ENCODE results near the gene INTS11.

Gene INTS11

DNA sequence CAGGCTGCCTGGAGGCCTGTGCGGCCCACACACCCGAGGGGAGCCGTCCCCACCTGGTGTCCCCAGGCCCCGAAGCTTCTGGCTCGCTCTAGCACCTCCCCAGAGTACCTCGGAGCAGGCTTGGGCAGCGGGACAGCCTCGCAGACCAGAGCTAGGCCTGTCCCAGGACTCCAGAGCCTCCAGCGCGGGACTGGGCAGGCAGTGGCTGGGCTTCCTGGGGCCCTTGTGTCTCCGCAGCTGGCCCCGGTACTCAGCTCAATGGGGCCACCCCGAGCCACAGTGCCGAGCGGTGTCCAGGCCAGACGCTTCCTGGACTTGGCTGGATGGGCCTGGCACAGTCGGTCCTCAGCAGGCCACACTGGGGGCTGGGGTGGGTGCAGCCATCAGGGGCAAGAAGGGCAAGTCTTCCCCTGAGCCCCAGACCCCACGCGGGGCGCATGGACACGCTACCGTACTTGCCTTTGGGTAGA lies 39.3 kb downstream of the INTS11 start:
- no peak for DNase-seq (ENCODE audit: low read depth)

DNA sequence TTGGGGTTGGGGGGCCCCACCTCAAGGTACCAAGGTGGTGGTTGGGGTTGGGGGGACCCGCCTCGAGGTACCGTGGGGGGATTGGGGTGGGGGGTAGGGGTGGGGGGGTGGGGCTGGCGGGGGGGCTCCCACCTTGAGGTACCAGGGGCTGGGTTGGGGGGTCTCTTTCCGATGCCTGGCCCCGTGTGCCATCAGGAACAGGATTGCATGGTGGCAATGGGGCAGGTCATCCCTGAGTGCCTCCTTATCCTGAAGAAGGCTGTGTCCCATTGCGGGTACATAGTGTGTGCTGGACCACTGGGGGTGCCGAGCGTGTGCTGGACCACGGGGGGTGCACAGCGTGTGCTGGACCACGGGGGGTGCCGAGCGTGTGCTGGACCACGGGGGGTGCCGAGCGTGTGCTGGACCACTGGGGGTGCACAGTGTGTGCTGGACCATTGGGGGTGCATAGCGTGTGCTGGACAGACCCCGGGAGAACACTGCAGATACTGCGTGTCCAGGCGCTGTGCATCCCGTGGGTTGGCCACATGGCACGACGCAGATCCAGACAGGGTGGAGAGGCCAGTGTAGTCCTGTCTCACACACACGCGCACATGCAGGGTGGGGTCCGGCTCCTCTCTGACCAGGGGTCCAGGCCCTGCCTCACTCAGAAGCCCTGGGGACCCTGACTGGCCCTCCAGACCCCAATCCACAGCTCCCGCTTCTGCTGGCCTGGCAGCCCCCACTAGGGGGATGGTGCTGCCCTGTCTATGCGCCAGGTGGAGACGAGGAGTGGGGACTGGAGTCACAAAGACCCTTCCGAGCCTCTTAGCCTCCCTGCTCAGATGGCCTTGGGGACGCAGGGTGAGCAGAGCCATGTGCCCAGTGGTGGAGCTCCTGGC lies 40.0 kb downstream of the INTS11 start:
- DNase-seq (ENCODE audit: low read depth): no peak

DNA sequence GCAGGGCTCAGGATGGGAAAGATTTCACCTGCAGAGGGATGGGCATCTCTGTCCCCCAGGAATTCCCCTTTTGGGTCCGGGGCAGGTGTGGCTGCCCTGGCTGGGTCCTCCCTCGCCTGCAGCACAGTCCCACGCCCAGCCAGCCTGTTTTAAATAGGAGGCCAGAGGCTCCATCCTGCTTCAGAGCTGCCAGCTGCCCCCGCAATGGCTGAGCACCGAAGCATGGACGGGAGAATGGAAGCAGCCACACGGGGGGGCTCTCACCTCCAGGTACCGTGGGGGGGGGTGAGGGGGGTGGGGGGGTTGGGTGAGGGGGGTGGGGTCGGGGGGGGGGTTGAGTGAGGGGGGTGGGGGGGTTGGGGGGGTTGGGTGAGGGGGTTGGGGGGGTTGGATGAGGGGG lies 40.6 kb downstream of the INTS11 start:
- DNase-seq (ENCODE audit: low read depth): no peak

DNA sequence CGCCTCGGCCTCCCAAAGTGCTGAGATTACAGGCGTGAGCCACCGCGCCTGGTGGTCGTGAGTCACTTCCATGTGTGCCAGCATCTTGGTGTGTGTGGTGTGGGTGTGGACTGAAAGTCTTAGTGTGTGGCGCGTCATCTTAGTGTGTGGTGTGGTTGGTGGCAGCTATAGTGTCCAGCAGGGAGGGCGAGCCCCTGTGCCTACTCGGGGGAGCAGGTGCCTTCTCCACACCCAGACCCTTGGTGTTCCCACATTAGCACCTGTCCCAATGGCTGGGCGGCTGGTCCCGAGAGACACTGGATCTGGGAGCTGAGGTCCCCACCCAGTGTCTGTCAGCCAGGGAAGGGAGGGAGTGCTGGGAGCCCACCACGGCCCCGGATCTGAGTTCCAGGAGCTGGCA lies 41.5 kb downstream of the INTS11 start:
- DNase-seq (ENCODE audit: low read depth): no peak

DNA sequence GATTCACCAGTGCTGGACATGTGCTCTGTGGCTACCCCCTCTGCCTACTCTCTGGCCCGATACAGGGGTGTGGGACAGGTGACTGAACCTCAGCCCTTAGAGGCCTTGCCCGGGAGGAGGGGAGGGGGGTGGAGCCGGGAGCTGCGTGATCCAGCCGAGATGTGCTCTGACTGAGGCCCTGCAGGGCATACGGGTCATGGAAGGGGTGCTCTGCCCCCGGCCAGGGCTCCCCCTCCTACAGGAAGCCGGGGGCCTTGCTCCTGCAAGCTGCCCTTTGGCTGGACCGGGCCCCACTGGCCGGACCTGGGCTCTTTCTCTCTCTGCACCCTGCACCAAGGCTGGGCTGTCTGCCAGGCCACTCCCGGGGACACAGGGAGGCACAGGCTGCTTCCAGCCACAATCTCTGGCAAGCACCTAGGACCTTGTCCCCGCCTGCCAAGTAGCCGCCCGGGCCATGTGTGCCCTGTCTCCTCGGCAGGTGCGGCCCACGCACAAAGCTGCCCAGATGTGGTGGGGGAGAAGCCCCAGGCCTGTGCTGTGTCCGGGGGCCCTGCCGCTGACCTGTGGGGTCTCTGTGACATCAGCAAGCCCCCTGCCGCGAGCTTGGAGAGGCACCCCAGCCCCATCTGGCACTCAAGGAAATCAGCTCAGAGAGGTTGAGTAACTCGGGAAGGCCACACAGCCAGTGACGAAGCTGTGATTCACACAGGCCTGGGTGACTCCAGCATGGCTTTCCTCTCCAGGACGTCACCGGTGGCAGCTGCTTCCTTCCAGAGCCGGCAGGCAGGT lies 42.7 kb downstream of the INTS11 start:
- no peak for DNase-seq (ENCODE audit: low read depth)

DNA sequence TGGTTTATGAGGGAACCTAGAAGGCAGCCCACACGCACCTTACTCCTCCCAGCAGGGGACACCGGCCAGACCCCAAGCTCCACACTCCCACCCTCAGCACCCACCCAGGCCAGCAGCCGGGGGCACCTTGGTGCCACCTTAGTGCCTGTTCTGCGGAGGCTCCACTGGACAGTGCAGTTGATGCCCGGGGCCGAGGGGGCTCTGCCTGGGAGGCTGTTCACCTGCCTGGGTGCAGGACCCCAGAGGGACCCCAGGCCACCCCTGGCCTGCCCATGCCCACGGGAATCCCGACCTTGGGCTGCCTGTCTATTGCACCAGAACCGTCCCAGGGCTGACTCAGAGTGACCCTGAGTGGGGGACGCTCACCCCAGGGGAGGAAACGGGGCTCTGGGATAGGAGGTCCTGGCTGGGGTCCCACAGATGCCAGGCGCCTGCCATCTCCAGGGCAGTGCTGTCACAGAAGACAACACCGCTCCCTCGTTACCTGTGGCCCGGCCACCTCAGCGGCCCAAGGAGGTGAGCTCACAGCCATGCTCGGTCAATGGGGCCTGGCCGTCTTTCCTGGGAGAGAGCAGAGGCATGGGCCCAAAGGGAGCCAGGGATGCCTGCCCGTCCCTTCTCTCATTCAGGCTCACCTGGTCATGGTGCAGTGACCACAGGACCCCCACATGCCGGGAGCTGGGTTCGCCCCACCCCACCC lies 43.5 kb downstream of the INTS11 start:
- no peak for DNase-seq (ENCODE audit: low read depth)

DNA sequence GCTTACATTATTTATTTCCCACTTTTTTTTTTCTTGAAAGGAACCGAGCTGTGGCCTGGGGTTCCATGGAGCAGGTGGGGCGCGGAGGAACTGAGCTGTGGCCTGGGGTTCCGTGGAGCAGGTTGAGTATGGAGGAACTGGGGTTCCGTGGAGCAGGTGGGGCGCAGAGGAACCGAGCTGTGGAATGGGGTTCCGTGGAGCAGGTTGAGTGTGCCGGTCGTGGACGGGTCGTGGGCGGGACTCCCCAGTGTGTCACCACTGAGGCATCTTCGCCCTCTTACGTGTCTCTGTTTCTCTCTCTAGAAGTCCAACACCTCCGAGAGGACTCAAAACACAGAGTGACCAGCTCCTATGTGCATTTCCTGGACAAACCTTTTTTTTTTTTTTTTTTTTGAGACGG lies 45.4 kb downstream of the INTS11 start:
- no peak for DNase-seq (ENCODE audit: low read depth)

DNA sequence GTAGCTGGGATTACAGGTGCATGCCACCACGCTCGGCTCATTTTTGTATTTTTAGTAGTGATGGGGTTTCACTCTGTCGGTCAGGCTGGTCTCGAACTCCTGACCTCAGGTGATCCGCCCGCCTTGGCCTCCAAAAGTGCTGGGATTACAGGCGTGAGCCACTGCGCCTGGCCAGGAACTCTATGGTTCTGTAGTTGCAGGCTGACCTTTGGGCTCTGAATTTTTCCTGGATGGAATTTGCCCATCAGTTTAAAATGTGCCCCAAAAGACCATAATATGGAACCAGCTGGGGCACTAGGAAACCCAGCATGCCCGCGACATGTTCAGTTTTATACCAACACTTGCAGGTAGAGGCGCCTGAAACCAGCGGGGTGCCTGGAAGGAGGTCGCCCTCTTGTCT lies 45.8 kb downstream of the INTS11 start:
- DNase-seq (ENCODE audit: low read depth): no peak

DNA sequence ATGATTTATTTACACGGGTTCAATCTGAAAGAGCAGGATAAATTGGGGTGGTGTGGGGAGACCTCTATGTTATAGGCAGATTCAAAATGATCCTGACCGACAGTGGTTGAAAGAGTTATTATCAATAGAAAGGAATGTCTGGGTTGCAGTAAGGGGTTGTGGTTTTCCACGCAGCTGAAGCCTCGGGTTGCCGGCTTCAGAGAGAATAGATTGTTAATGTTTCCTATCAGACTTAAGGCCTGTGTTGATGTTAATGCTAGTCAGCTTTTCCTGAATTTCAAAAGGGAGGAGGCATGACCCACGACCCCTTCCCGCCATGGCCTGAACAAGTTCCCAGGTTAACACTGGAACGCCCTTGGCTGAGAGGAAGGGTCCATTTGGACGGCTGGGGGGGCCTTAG lies 48.6 kb downstream of the INTS11 start:
- no peak for DNase-seq (ENCODE audit: low read depth)

DNA sequence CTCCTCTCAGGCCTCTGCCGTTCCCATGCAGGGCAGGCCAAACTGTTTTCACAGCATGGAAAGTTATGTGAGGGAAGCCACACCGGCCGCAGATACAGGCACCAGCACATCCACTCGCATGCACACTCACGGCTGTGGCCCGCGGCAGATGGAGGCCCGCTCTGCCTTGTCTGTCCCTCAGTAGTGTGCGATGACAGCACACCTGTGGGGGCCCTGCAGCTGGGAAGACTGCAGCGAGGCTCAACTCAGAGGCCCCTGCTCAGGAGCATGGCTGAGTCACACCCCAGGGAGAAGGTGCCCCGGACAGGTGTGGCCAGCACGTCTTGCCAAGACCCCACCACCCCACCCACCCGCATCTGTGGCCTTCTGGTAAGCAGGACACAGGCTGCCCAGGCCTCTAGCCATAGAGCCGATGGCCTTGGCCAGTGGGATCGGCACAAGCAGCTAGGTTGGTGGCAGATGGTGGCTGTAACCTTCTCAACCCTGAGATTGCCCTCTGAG lies 49.5 kb downstream of the INTS11 start:
- DNase-seq (ENCODE audit: low read depth): no peak

DNA sequence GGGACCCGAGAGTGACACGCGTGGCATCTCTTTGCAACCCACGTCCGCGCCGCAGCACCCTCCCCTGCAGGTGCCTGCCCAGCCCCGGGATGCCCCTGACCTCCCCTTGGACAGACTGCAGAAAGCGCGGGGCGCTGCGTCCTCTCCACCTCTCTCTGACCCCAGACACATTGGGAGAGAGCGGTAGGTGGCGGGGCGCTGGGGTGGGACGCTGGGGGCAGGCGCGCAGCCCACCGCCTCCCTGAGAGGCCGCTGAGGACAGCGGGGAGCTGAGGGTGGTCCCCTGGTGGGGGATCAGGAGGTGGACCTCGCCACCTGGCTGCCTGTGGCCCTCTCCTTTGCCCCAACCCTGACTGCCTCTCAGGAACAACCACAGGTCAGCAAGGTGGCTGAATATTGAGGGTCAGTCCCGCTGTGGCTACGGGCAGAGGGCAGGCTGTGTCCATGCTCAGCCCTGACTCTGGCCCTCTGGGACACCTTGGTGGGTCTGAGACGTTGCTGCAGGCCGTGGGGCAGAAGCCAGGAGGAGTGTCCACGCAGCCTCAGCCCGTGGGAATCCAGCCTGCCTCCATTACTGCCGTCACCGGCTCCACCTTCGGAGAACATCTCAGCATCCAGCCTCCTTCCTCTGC lies 50.0 kb downstream of the INTS11 start:
- no peak for DNase-seq (ENCODE audit: low read depth)

DNA sequence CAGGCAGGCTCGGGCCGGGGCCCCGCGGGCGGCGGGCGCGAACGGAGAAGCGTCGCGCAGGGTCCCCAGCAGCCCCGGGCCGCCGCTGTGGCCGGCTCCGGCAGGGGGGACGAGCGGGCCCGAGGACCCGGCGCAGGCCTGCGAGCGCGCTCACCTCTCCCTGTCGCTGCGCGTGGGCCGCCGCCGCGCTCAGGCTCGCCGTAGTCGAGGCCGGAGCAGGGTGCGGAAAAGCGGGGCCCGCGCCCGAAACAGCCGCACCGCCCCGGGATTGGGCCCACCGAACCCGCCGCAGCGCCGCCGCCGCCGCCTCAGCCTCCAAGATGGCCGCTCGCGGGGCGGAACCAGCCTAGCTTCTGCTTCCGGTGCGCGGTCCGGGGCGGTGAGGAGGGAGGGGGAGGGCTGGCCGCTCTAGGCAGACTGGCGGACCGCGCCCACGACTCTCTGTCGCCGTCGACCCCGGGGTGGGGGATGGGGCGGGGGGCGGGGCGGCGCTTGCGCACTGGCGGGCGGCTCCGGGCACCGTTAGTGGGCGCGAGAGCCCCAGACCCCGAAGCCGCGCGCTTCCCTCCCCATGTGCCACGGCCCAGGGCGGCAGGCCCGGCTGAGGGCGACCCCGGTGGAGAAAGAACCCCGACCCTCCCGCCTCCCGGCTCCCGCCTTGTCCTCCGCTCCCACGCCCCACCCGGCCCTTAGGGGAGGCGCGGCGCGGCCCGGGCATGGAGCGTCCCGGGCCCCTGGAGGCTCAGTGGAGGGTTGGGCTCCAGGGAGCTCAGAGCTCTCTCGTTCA lies 50.8 kb downstream of the INTS11 start, which contains the start of gene UBE2J2:
UBE2J2 (minus strand) TSS at position 343 of the 787 bp plus-strand sequence. CDS start 5,862 bp downstream, outside the sequence.
- DNase-seq (ENCODE audit: low read depth): peak; percentile 67

DNA sequence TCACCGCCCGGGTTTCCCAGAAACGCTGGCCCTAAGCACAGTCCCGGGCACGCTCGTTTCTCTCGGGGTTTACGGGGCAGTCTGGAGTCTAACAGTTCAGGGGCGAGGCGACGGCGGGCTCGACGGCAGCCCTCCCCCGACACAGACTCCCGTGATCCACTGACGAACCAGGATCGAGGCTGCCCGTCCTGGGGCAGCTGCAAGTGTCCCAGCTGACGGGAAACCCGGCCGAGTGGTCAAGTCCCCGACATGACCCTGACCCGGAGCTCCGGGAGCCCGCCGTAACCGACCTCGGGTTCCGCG lies 51.3 kb downstream of the INTS11 start:
- DNase-seq (ENCODE audit: low read depth): no peak

DNA sequence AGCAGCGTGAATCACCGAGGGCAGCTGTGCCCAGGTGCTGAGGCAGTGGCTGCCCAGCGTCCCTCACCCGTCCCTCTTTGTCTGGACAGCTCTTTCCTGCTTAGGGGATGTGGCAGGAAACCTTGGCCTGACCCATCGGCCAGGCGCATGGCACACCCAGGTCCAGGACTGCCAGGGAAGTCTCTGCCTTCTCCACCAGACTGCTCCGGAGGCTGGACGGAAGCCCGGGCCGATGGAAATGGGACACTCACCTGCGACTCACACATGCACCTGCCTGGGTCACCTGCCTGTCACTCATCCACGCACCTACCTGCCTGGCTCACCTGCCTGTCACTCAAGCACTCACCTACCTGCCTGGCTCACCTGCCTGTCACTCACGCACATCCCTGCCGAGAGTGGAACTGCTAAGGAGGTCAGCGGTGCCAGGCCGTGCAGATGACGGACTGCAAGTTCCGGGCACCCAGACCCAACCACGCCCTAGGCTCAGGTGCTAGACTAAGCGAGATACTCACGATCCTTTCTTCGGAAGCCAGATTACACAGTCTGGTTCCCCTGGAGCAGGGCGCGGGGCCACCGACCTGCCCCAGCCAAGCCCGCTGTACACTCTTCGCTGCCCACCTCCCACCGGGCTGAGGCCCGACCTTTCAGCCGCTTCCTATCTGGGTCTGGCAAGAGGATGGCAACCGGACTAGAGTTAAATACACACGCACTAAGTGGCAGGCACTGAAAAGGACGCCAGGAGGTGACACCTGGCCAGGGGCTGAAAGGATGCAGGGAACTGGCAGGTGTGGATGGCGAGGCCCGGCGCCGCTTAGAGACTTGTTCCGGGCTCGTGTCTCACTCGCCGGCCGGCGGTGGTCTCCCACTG lies 51.9 kb downstream of the INTS11 start:
- no peak for DNase-seq (ENCODE audit: low read depth)

DNA sequence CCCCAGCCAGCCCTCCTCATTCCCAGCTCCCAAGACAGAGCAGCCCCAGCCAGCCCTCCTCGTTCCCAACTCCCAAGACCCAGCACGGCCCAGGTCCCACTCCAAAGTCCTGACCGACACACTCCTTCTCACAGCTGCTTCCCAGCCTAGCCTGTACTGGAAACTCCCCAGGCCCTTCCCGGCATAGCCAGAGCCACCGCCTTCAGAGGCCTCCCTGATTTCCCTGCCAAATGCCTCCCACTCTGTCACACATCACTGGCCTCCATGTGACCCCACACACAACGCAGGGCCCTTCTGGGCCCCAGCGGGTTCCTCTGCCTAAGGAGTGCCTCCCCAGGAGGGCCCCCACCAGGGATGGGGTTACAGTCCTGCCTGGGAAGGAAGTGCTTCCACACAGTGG lies 53.6 kb downstream of the INTS11 start:
- no peak for DNase-seq (ENCODE audit: low read depth)

DNA sequence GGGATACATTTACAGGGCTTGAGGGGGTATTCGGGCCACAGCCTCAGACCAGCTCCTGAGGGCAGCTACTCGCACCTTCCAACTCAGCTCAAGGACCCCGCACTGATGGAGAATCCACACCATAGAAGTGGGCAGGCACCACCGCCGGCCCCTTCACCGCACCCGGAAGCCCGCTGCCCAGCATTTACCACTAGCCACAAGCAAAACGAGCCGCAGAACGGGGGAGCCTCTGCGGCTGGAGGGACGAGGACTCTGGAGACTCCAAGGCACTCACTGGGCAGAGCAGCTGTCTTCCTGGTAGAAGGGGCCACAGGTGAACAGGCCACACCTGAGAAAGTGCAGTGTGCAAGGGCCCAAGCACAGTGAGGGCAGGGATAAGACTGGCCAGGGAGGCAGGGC lies 56.2 kb downstream of the INTS11 start:
- no peak for DNase-seq (ENCODE audit: low read depth)

DNA sequence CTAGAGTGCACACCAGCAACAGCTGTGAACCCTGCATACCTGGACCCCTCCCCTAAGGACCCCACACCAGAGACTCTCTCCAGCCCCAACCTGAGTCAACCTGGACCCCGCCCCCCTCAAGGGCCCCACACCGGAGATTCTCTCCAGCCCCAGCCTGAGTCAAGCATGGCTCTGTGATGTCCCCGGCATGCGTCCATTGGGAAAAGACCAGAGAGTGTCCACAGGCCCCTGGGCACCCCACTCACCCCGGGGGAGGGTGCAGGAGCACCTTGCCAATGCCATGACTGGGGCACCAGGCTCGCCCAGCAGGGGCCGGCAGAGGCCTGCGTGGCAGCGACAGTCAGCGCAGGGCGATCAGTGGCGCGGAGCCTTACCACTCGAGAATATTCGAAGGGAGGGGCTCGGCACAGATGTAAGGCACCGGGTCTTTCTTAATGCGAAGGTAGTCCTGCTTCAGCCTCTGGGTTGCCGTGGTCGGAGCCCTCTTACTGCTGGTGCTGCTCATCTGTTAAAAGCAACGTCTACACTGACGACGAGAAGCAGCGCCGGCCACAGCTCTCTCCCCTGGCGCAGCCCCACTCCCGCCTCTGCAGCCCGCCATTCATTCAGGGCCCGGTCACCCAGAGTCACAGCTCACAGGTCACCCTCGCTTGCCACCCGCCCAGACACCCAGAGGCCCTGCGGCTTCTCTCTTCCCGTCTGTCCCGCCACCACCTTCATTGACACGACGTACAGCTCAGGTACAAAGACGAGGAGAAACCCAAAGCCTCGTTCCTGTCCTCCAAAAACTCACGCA lies 56.8 kb downstream of the INTS11 start:
- DNase-seq (ENCODE audit: low read depth): no peak

DNA sequence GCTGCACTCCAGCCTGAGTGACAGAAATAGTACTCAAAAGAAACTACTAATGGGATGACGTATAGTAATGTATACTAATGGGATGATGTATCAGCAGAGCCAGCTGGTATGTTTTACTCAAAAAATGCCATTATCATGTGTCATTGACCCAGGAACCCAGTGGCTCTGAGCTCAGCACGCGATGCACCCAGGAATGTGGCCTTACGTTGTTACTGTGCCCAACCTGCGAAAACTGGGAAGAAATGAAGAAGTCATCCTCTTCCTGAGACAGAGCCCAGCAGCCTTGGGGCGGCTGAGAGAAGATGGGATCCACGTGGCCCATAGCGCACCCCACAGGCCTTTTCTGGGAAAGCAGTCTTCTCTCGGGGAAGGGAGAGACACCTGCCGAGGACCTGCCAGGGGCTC lies 59.6 kb downstream of the INTS11 start:
- peak; percentile 96 for DNase-seq (ENCODE audit: low read depth)

DNA sequence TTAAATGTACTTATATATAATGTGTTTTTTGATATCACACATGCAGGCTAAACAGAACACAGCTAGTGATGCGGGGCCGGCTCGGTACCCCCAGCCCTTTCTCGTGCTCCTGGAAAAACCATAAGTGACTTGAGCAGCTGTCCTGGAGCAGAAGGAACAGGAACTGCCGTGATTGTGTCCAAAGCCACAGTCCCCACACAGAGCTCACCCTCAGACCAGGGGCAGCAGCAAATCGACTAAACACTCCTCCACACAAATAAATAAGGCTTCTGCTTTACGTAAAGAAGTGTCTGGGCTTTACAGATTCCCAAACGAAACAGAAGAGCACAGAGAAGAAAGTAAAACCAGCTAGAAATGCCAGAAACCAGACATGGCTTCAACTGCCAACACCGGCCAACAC lies 60.4 kb downstream of the INTS11 start:
- no peak for DNase-seq (ENCODE audit: low read depth)
